OCI-LY3 (cell line): Measurements from ENCODE around the gene LIPG.

Experiments used
- H2AFZ ChIP-seq: fragments of 200-600, 300-600 bp; shearing (Covaris generic); 2 replicates; pipeline ENCODE4 v1.6.0; 2014; ENCODE audit warnings: antibody characterized with exemption, low read depth, low read length
- H3K27ac ChIP-seq: fragments of 200-600, 300-600 bp; sonication (generic); 2 replicates; pipeline ENCODE4 v1.5.1; 2014; ENCODE audit warnings: mild to moderate bottlenecking, low read length, moderate library complexity, mixed read lengths
- H3K27me3 ChIP-seq: fragments of 200-600, 300-600 bp; sonication (generic); 2 replicates; pipeline ENCODE4 v1.6.1; 2014; ENCODE audit warnings: low read depth, low read length, mixed read lengths
- H3K36me3 ChIP-seq: fragments of 200-600, 300-600 bp; sonication (generic); replicated peaks from 2 replicates; pipeline ENCODE3; 2014; ENCODE audit warnings: low read depth, low read length, mixed read lengths
- H3K4me1 ChIP-seq: fragments of 300-600, 200-600 bp; sonication (generic); 2 replicates; pipeline ENCODE4 v1.6.1; 2014; ENCODE audit warnings: low read length, mixed read lengths
- H3K4me2 ChIP-seq: fragments of 200-600, 300-600 bp; sonication (generic); 2 replicates; pipeline ENCODE4 v1.6.1; 2014; ENCODE audit warnings: low read length, mixed read lengths
- H3K4me3 ChIP-seq: fragments of 300-600, 200-600 bp; sonication (generic); 2 replicates; pipeline ENCODE4 v1.5.1; 2014; ENCODE audit warnings: antibody characterized with exemption, mild to moderate bottlenecking, low read length, moderate library complexity
- H3K79me2 ChIP-seq: fragments of 300-600, 200-600 bp; shearing (Covaris generic); 2 replicates; pipeline ENCODE4 v1.6.1; 2014; ENCODE audit warnings: mild to moderate bottlenecking, low read length, mixed read lengths
- H3K9ac ChIP-seq: fragments of 300-600, 200-600 bp; shearing (Covaris generic); 2 replicates; pipeline ENCODE4 v1.6.0; 2014; ENCODE audit warnings: mild to moderate bottlenecking, low read length, moderate library complexity
- H3K9me3 ChIP-seq: fragments of 200-600, 300-600 bp; shearing (Covaris generic); 2 replicates; pipeline ENCODE4 v1.6.1; 2014; ENCODE audit warnings: low read length, mixed read lengths; ENCODE audit not compliant: insufficient read depth
- H4K20me1 ChIP-seq: fragments of 200-600, 300-600 bp; sonication (generic); 2 replicates; pipeline ENCODE4 v1.6.1; 2016; ENCODE audit warnings: low read length, mixed read lengths; ENCODE audit not compliant: insufficient read depth
- EZH2phosphoT487 ChIP-seq: fragments of 200-600 bp; shearing (Covaris generic); IDR thresholded peaks from 2 replicates; pipeline ENCODE4 v1.6.1; 2018; ENCODE audit warnings: antibody characterized with exemption, mixed run types, low read depth
- TF ChIP-seq, protein P1 (sequence below): fragments of 200-600, 300-600 bp; sonication (generic); IDR thresholded peaks from 2 replicates; pipeline ENCODE4 v1.5.1; 2014; ENCODE audit warnings: antibody characterized with exemption, low read length, low read depth

LIPG gene

DNA sequence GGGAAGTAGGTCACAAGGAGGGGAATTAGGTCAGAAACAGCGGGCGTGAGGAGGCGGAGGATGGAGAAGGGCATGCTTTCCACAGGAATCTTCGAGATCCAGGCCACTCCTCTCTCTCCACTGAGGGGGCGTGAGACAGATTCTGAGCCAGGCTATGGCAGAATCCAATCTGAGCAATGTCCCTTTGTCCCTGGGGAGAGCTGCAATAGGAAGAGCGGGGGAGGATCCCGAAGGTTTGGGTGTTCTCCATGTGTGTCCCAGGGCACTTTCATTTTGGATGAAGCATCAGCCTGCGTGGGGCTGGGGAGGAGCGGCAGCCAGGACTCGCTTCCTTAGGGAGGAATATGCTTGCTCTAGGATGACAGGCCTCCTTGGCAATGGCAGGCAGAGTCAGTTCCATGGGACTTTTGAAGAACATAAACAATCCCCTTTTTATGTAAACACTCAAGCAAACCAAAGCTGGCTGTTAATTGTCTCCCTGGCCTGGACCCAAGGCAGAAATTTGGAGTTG is 84.0 kb downstream of the LIPG start:
- Histone ChIP-seq H3K36me3 (no peaks in the 10 kb centered on the region), H2AFZ (no peak overlapping the region), H3K27ac (no peak overlapping the region), H3K4me3 (no peak overlapping the region), H3K27me3 (no peaks in the 10 kb centered on the region; the same call in 1 of the 2 replicates), H4K20me1 (no peaks in the 10 kb centered on the region), H3K9me3 (no peaks in the 10 kb centered on the region), H3K79me2 (no peaks in the 10 kb centered on the region), H3K4me1 (peaks cover 4% of the 10 kb centered on the region), H3K4me2 (no peak overlapping the region), H3K9ac (no peak overlapping the region)
- TF ChIP-seq, protein P1, sequence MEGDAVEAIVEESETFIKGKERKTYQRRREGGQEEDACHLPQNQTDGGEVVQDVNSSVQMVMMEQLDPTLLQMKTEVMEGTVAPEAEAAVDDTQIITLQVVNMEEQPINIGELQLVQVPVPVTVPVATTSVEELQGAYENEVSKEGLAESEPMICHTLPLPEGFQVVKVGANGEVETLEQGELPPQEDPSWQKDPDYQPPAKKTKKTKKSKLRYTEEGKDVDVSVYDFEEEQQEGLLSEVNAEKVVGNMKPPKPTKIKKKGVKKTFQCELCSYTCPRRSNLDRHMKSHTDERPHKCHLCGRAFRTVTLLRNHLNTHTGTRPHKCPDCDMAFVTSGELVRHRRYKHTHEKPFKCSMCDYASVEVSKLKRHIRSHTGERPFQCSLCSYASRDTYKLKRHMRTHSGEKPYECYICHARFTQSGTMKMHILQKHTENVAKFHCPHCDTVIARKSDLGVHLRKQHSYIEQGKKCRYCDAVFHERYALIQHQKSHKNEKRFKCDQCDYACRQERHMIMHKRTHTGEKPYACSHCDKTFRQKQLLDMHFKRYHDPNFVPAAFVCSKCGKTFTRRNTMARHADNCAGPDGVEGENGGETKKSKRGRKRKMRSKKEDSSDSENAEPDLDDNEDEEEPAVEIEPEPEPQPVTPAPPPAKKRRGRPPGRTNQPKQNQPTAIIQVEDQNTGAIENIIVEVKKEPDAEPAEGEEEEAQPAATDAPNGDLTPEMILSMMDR, result no peak
- no peak for TF ChIP-seq EZH2phosphoT487

DNA sequence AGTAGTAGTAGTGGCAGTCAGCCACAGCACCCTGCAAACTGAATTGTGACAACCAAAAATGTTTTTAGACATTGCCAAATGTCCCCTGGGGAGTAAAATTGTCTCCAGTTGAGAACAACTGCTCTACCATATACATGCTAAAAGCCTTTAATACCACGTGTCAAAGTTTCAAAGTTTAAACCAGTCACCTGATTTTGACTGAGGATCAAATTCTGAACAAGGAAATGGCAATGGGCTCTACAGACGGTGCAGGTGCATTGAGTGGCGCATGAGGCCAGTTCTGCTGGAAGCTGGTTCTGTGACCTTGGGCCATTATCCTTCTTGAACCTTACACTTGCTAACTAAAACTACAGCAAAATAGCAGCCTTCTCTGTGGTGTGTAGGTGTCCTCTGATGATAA is 85.0 kb downstream of the LIPG start:
- H3K4me2 ChIP-seq, result no peak overlapping the region
- no peaks in the 10 kb centered on the region for H3K4me1 ChIP-seq
- H3K36me3 ChIP-seq, result no peaks in the 10 kb centered on the region
- H3K4me3 ChIP-seq, result no peak overlapping the region
- H3K27me3 ChIP-seq, result no peaks in the 10 kb centered on the region; the same call in 1 of the 2 replicates
- H4K20me1 ChIP-seq, result no peaks in the 10 kb centered on the region
- H3K27ac ChIP-seq, result no peak overlapping the region
- no peaks in the 10 kb centered on the region for H3K79me2 ChIP-seq
- no peak overlapping the region for H3K9ac ChIP-seq
- H2AFZ ChIP-seq, result no peak overlapping the region
- TF ChIP-seq EZH2phosphoT487, result no peak
- TF ChIP-seq, protein P1, result no peak
- H3K9me3 ChIP-seq, result no peaks in the 10 kb centered on the region

DNA sequence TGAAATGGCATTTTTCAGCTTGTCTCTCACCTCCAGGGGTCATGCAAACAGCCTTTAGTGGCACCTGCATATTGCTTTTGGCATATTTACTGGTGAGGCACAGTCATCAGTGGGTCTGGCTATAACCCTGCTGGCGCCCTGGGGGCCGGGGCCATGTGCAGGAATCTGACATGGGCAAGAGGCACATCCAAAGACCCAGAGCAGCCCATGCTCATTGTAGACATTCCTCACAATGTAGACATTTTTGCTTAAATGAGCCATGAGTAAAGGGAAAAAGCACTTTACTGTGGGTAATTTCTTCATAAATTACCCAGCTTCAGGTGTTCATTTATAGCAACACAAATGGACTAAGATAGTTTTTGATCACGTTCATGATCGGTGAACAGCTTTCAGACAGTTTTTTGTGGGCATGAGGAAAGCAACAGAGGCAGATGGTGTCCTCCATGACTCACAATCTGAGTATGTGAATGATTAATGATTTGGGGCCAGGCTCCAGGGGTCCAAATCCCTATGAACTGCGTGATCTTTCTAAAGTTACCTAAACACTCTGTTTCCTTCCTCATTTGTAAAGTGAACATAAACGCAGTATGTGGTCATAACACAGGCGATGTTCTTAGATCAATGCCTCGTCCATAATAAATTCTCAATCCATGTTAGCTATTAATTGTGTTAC is 85.8 kb downstream of the LIPG start:
- no peak overlapping the region for H3K27ac ChIP-seq
- no peak for TF ChIP-seq EZH2phosphoT487
- TF ChIP-seq, protein P1, result no peak

DNA sequence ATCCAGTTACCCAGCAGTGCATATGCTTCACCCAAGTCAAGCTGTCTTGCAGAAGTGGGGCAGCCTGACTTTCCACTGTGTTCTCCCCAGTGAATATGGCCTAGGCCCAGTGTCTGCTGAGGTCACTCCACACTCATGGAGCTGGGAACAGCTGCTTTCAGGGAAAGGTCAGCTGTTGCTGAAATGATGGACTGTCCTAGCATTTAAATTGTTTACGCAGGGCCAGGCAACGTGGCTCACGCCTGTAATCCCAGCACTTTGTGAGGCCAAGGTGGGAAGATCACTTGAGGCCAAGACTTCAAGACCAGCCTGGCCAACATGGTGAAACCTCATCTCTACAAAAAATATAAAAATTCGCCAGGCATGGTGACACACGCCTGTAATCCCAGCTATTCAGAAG is 86.5 kb downstream of the LIPG start:
- H3K27ac ChIP-seq, result no peak overlapping the region
- H3K4me3 ChIP-seq, result no peak overlapping the region
- H3K4me1 ChIP-seq, result no peaks in the 10 kb centered on the region
- no peak overlapping the region for H2AFZ ChIP-seq
- no peaks in the 10 kb centered on the region for H3K36me3 ChIP-seq
- H3K9me3 ChIP-seq, result no peaks in the 10 kb centered on the region
- H4K20me1 ChIP-seq, result no peaks in the 10 kb centered on the region
- H3K4me2 ChIP-seq, result no peak overlapping the region
- no peak overlapping the region for H3K9ac ChIP-seq
- H3K79me2 ChIP-seq, result no peaks in the 10 kb centered on the region
- TF ChIP-seq EZH2phosphoT487, result no peak
- TF ChIP-seq, protein P1, result no peak
- no peaks in the 10 kb centered on the region; the same call in 1 of the 2 replicates for H3K27me3 ChIP-seq

More for the DNA sequence above, 85.8 kb downstream of the LIPG start:
- Histone ChIP-seq H4K20me1 (no peaks in the 10 kb centered on the region), H3K4me2 (no peak overlapping the region), H3K4me1 (no peaks in the 10 kb centered on the region), H2AFZ (no peak overlapping the region), H3K9me3 (no peaks in the 10 kb centered on the region), H3K4me3 (no peak overlapping the region), H3K36me3 (no peaks in the 10 kb centered on the region), H3K79me2 (no peaks in the 10 kb centered on the region), H3K27me3 (no peaks in the 10 kb centered on the region; the same call in 1 of the 2 replicates), H3K9ac (no peak overlapping the region)
